Subcutaneous abdominal adipose tissue (tissue), 5 donors: ENCODE data around the gene FAM228A.

Experiments
- H3K27ac ChIP-seq: one replicate; pipeline ENCODE4 v1.7.0; 2013; ENCODE audit warnings: low read depth, mild to moderate bottlenecking, inconsistent platforms, low read length, moderate library complexity
- H3K27me3 ChIP-seq, 5 donors: one replicate each; pipeline ENCODE4 v1.7.0; 2013; ENCODE audit warnings: low read length in 5 of 5, inconsistent platforms in 1 of 5; ENCODE audit not compliant: control insufficient read depth in 5 of 5, insufficient read depth in 4 of 5
- H3K36me3 ChIP-seq, 5 donors: one replicate each; pipeline ENCODE4 v1.7.0; 2013; ENCODE audit warnings: low read length in 5 of 5; ENCODE audit not compliant: control insufficient read depth in 5 of 5, insufficient read depth in 5 of 5
- H3K4me1 ChIP-seq, 5 donors: one replicate each; pipeline ENCODE4 v1.7.0; 2013; ENCODE audit warnings: low read length in 5 of 5, mild to moderate bottlenecking in 3 of 5, moderate library complexity in 1 of 5; ENCODE audit not compliant: control insufficient read depth in 5 of 5, insufficient read depth in 5 of 5
- H3K4me3 ChIP-seq, 5 donors: one replicate each; pipeline ENCODE4 v1.7.0; 2013; ENCODE audit warnings: low read length in 5 of 5, low read depth in 1 of 5
- H3K9ac ChIP-seq, 5 donors: one replicate each; pipeline ENCODE4 v1.7.0; 2013; ENCODE audit warnings: low read length in 5 of 5, mild to moderate bottlenecking in 4 of 5, moderate library complexity in 3 of 5
- H3K9me3 ChIP-seq, 5 donors: one replicate each; pipeline ENCODE4 v1.7.0; 2013; ENCODE audit warnings: low read length in 5 of 5; ENCODE audit not compliant: control insufficient read depth in 5 of 5
- donor health status: healthy.
- donor health status: healthy.
- donor health status: healthy.
- donor health status: healthy.
- donor health status: healthy.

The FAM228A gene

GRCh38 chr2:24162494-24162893 lies 12.4 kb upstream of the FAM228A start:
- peaks cover 0 to 3% (median 0%) of the 10 kb centered on the region in 5 donors for H3K9me3 ChIP-seq
- H3K27ac ChIP-seq = no peak overlapping the region
- H3K4me3 ChIP-seq = no peak overlapping the region
- no peaks in the 10 kb centered on the region for H3K27me3 ChIP-seq
- peaks cover 2 to 24% (median 12%) of the 10 kb centered on the region in 5 donors for H3K36me3 ChIP-seq
- H3K9ac ChIP-seq = no peak overlapping the region
- H3K4me1 ChIP-seq = no peaks in the 10 kb centered on the region

- Histone ChIP-seq H3K4me3 (no peak overlapping the region), H3K9me3 (peaks cover 0 to 3% (median 0%) of the 10 kb centered on the region in 5 donors), H3K36me3 (peaks cover 2 to 18% (median 9%) of the 10 kb centered on the region in 5 donors), H3K4me1 (no peaks in the 10 kb centered on the region), H3K9ac (no peak overlapping the region), H3K27me3 (no peaks in the 10 kb centered on the region), H3K27ac (no peak overlapping the region)
Observed at GRCh38 chr2:24163186-24163585, 11.7 kb upstream of the FAM228A start.

DNA sequence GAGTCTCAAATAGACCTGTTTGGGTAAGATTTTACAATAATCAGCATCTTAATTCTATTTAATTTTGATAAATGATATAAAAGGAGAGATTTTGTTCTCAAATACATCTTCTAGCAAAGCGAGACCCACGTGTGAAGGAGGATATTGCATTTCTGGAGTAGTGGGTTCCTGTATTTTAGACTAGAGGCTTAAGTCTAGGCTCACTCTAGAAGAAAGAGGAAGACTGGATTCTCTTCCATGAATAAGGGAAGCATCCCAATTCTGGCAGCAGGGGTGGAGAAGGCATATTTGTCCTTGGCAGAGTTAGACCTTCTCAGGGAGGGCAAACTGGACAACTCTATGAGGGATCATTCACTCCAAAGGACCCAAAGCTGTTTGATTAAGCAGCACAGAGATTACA lies 11.3 kb upstream of the FAM228A start:
- Histone ChIP-seq H3K27ac (no peak overlapping the region), H3K9ac (no peak overlapping the region), H3K27me3 (no peaks in the 10 kb centered on the region), H3K36me3 (peaks cover 2 to 17% (median 9%) of the 10 kb centered on the region in 5 donors), H3K9me3 (peaks cover 0 to 3% (median 0%) of the 10 kb centered on the region in 5 donors), H3K4me1 (no peaks in the 10 kb centered on the region), H3K4me3 (no peak overlapping the region)

DNA sequence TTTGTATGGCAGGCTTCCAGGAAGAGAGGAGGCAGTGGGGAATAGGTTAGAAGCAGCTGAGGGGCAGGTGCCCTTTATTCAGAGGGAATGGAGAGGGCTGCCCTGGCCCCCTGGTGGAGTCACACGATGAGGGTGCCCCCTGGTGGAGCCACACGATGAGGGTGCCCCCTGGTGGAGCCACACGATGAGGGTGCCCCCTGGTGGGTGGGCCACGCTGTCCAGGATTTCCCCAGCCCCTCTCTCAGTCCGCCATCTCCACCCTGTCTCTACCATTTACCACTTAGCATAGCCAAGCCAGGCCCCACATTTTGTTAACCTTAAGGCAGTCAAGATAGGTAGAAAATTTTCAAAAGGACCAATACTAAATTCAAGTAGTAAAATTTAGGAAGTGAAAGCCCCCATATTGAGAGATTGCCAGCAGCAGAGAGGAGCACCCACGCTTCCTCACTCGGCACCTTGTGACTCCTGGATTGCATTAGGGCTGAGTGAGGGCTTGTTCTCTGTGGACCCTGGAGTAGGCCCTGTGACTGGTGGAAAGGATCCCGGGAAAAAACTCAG lies 10.4 kb upstream of the FAM228A start:
- Histone ChIP-seq H3K4me3 (no peak overlapping the region), H3K9me3 (peaks cover 0 to 3% (median 0%) of the 10 kb centered on the region in 5 donors)

DNA sequence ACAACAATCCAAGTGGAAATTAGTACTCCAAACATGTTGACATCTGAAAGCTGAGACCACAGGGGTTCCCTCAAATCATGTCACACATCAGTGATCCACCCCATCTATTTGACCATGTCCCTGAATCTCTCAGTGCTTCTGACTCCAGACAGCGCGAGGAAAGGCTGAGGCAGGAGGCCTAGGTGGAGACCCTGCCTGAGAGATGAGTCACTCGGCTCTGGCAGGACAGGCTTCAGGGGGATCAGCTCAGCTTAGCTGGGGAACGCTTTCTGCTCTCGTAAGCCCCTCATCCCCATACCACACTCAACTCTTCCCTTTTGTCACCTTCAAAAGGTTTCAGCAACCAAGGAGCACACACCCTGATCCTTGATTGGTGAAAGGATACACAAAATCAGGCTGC lies 5.8 kb upstream of the FAM228A start:
- peaks cover 0 to 5% (median 5%) of the 10 kb centered on the region in 5 donors for H3K4me1 ChIP-seq
- H3K9me3 ChIP-seq = no peaks in the 10 kb centered on the region
- no peak overlapping the region for H3K9ac ChIP-seq
- no peak overlapping the region for H3K4me3 ChIP-seq
- peaks cover 0 to 5% (median 3%) of the 10 kb centered on the region in 5 donors for H3K36me3 ChIP-seq
- no peak overlapping the region for H3K27ac ChIP-seq
- H3K27me3 ChIP-seq = no peaks in the 10 kb centered on the region

More for the DNA sequence above, 10.4 kb upstream of the FAM228A start:
- Histone ChIP-seq H3K27me3 (no peaks in the 10 kb centered on the region), H3K9ac (no peak overlapping the region), H3K4me1 (no peaks in the 10 kb centered on the region), H3K27ac (no peak overlapping the region), H3K36me3 (peaks cover 4 to 13% (median 7%) of the 10 kb centered on the region in 5 donors)

DNA sequence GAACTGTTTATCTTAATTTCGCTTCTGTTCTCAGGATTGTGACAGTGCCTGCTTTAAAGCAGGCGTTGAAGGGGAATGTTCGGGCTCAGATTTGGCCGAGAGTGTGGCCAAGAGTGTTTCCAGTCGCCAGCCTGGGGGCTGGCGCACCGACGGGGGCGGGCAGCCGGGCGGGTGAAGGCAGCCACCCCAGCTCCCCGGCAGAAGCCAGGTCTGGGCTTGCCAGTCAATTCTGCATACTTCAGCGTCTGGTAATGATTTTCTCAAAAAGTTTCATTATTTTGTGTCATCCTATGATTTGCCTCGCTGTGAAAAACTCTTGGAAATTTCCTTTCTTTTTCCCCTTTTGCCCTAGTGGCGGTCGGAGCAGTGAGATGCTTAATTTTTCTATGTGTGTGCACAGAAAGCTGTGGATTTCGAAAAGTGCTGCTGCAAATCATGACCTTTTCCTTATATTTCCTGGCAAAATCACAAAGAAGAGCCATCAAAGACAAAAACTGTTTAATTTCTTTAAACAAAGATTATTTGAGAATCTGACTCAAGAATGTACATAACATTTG lies 856 bp downstream of the FAM228A start:
- Histone ChIP-seq H3K9me3 (no peaks in the 10 kb centered on the region), H3K36me3 (no peaks in the 10 kb centered on the region), H3K9ac (peak overlapping the region in 1 of 5 donors; percentile 58), H3K27me3 (no peaks in the 10 kb centered on the region), H3K4me3 (peak overlapping the region; percentile 12 to 54 (median 46)), H3K27ac (peak overlapping the region; percentile 57), H3K4me1 (peaks cover 0 to 13% (median 5%) of the 10 kb centered on the region in 5 donors)

GRCh38 chr2:24176326-24176725 lies 1.5 kb downstream of the FAM228A start:
- H3K27me3 ChIP-seq = no peaks in the 10 kb centered on the region

DNA sequence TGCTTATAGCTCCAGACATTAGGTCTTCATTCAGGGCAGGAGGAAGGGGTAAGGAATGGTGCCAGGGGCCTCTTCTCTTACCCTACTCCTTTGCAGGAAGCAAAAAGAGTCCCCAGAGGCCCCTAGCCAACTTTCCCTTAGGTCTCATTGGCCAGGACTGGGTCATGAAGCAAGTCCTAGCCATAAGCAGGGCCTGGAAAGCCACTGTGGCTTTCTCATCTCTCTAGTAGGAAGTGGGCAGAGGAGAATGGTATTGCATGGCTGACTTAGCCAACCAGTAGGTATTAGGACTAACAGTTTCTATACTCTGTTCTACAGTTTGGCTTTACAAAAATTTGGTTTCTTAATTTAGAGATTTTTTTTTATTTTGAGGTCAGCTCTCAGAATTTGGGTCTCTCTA lies 4.8 kb downstream of the FAM228A start:
- Histone ChIP-seq H3K27me3 (no peaks in the 10 kb centered on the region), H3K27ac (no peak overlapping the region), H3K4me3 (no peak overlapping the region), H3K9ac (no peak overlapping the region), H3K4me1 (peaks cover 0 to 9% (median 0%) of the 10 kb centered on the region in 5 donors), H3K9me3 (no peaks in the 10 kb centered on the region), H3K36me3 (no peaks in the 10 kb centered on the region)

More at GRCh38 chr2:24176326-24176725, 1.5 kb downstream of the FAM228A start:
- Histone ChIP-seq H3K4me1 (peaks cover 0 to 10% (median 2%) of the 10 kb centered on the region in 5 donors), H3K4me3 (no peak overlapping the region), H3K9ac (peak overlapping the region in 1 of 5 donors; percentile 20), H3K27ac (no peak overlapping the region), H3K36me3 (no peaks in the 10 kb centered on the region), H3K9me3 (no peaks in the 10 kb centered on the region)

DNA sequence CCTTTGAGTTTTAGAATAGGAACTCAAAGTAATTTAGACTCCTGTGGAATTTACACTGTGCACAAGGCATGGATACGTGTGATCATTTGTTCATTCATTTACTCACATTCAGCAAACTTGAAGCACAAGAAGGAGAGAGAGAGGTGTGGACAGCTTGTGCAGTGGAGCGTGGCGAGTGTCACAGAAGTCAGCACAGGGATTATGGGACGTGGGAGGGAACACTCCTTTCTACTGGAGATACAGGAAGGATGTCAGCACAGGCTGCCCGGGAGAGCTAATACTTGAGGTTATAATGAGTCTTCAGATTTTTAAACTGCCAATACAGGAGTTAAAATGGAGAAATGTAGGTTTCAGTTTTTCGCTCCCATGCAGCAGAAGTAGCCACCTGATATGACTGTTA lies 7.0 kb downstream of the FAM228A start:
- H3K4me3 ChIP-seq = no peak overlapping the region
- no peak overlapping the region for H3K27ac ChIP-seq
- H3K27me3 ChIP-seq = no peaks in the 10 kb centered on the region
- H3K9ac ChIP-seq = no peak overlapping the region
- no peaks in the 10 kb centered on the region for H3K4me1 ChIP-seq
- no peaks in the 10 kb centered on the region for H3K36me3 ChIP-seq
- no peaks in the 10 kb centered on the region for H3K9me3 ChIP-seq

- H3K36me3 ChIP-seq = no peaks in the 10 kb centered on the region
- no peak overlapping the region for H3K4me3 ChIP-seq
- no peaks in the 10 kb centered on the region for H3K27me3 ChIP-seq
- no peak overlapping the region for H3K27ac ChIP-seq
- H3K9ac ChIP-seq = no peak overlapping the region
- no peaks in the 10 kb centered on the region for H3K9me3 ChIP-seq
- H3K4me1 ChIP-seq = no peaks in the 10 kb centered on the region
Observed at GRCh38 chr2:24182507-24182906, 7.7 kb downstream of the FAM228A start.
